Measurements from ENCODE around the gene HAPLN2.

HAPLN2 gene

GRCh38 chr1:156666862-156667609 is 47.8 kb downstream of the HAPLN2 start:
- no peak overlapping the region for H3K4me3 ChIP-seq (ENCODE audit: low read depth, low read length)
- ChIA-PET POLR2A (interaction anchor here (1.2 kb wide), 1 partner anchor 10 kb away, joined by 3 read pairs; no protein-coding TSS in a partner anchor), CTCF (interaction anchor here (0.7 to 13.1 kb wide), 10 partner anchors 7 to 57 kb away, joined by 3 to 409 read pairs (median 7); partner anchors contain the start of genes HAPLN2, ISG20L2, METTL25B and NES)
- no peak for DNase-seq (ENCODE audit: low read depth, low spot score)
- no peak for TF ChIP-seq CTCF (IDR thresholded peaks at IDR 0.05; ENCODE audit: insufficient read depth, low read length, missing control alignments)

GRCh38 chr1:156667610-156667967 is 48.4 kb downstream of the HAPLN2 start:
- TF ChIP-seq CTCF (IDR thresholded peaks at IDR 0.05; ENCODE audit: insufficient read depth, low read length, missing control alignments) = no peak
- no peak overlapping the region for H3K4me3 ChIP-seq (ENCODE audit: low read depth, low read length)
- no peak for DNase-seq (ENCODE audit: low read depth, low spot score)
- POLR2A ChIA-PET = interaction anchor here (0.7 to 1.2 kb wide), 2 partner anchors 9 to 61 kb away, joined by 3 read pairs; no protein-coding TSS in a partner anchor
- CTCF ChIA-PET = interaction anchor here (0.7 to 1.9 kb wide), 5 partner anchors 8 to 17 kb away, joined by 3 to 7 read pairs (median 6); partner anchors contain the start of gene NES

- DNase-seq (ENCODE audit: low read depth, low spot score) = no peak
- CTCF ChIA-PET = interaction anchor here (0.6 to 1.9 kb wide), 8 partner anchors 8 to 21 kb away, joined by 3 to 7 read pairs (median 5); partner anchors contain the start of gene NES
- POLR2A ChIA-PET = interaction anchor here (0.7 to 1.2 kb wide), 2 partner anchors 9 to 61 kb away, joined by 3 read pairs; no protein-coding TSS in a partner anchor
Measured at GRCh38 chr1:156667968-156668709, 48.9 kb downstream of the HAPLN2 start.

GRCh38 chr1:156668801-156669637 is 49.8 kb downstream of the HAPLN2 start:
- CTCF ChIA-PET = interaction anchor here (1.4 to 49.8 kb wide), 7 partner anchors 9 to 48 kb away, joined by 3 to 2951 read pairs (median 5); partner anchors contain the start of genes CRABP2, ISG20L2 and METTL25B
- POLR2A ChIA-PET = no interaction called here
- no peak for DNase-seq (ENCODE audit: low read depth, low spot score)
- no peak for TF ChIP-seq CTCF (IDR thresholded peaks at IDR 0.05; ENCODE audit: insufficient read depth, low read length, missing control alignments)
- no peak overlapping the region for H3K4me3 ChIP-seq (ENCODE audit: low read depth, low read length)

More at GRCh38 chr1:156667968-156668709, 48.9 kb downstream of the HAPLN2 start:
- no peak for TF ChIP-seq CTCF (IDR thresholded peaks at IDR 0.05; ENCODE audit: insufficient read depth, low read length, missing control alignments)
- no peak overlapping the region for H3K4me3 ChIP-seq (ENCODE audit: low read depth, low read length)

- POLR2A ChIA-PET = no interaction called here
Measured at GRCh38 chr1:156669794-156670193, 50.6 kb downstream of the HAPLN2 start.

More at GRCh38 chr1:156669794-156670193, 50.6 kb downstream of the HAPLN2 start:
- no peak for TF ChIP-seq CTCF (IDR thresholded peaks at IDR 0.05; ENCODE audit: insufficient read depth, low read length, missing control alignments)
- DNase-seq (ENCODE audit: low read depth, low spot score) = no peak
- no peak overlapping the region for H3K4me3 ChIP-seq (ENCODE audit: low read depth, low read length)
- CTCF ChIA-PET = interaction anchor here (0.8 to 49.8 kb wide), 7 partner anchors 8 to 48 kb away, joined by 3 to 2951 read pairs (median 6); partner anchors contain the start of genes CRABP2, ISG20L2 and METTL25B
